ENCODE measurements around the gene SLC25A34. TPM values are rescaled to one million over a fixed set of nuclear protein-coding genes. Genes with fewer than 3 reads are reported as not detected.

SLC25A34 gene
- total RNA-seq, 1 donor from 2014 or later: 2.8 TPM

- no peaks in the 10 kb centered on the region for H3K9me3 Mint-ChIP-seq (ENCODE audit: unreplicated experiment)
- H3K36me3 Mint-ChIP-seq (ENCODE audit: unreplicated experiment): peaks cover 22% of the 10 kb centered on the region
- no peak overlapping the region for H3K27ac Mint-ChIP-seq (ENCODE audit: unreplicated experiment)
- no peak overlapping the region for H3K4me3 Mint-ChIP-seq (ENCODE audit: unreplicated experiment)
- no peaks in the 10 kb centered on the region for H3K27me3 Mint-ChIP-seq (ENCODE audit: unreplicated experiment)
- no peak for DNase-seq (ENCODE audit: extremely low spot score, unreplicated experiment)
- no peak for TF ChIP-seq CTCF (IDR thresholded peaks at IDR 0.05)
- H3K4me1 Mint-ChIP-seq (ENCODE audit: unreplicated experiment): peaks cover 2% of the 10 kb centered on the region
Measured at GRCh38 chr1:15730936-15731335, 5.1 kb upstream of the SLC25A34 start.

- Mint-ChIP-seq H3K27ac (ENCODE audit: unreplicated experiment) (no peak overlapping the region), H3K4me3 (ENCODE audit: unreplicated experiment) (no peak overlapping the region), H3K4me1 (ENCODE audit: unreplicated experiment) (peaks cover 2% of the 10 kb centered on the region), H3K36me3 (ENCODE audit: unreplicated experiment) (peaks cover 20% of the 10 kb centered on the region), H3K27me3 (ENCODE audit: unreplicated experiment) (no peaks in the 10 kb centered on the region), H3K9me3 (ENCODE audit: unreplicated experiment) (no peaks in the 10 kb centered on the region)
- no peak for DNase-seq (ENCODE audit: extremely low spot score, unreplicated experiment)
- no peak for TF ChIP-seq CTCF (IDR thresholded peaks at IDR 0.05)
Measured at GRCh38 chr1:15731735-15732685, 4.0 kb upstream of the SLC25A34 start.

DNA sequence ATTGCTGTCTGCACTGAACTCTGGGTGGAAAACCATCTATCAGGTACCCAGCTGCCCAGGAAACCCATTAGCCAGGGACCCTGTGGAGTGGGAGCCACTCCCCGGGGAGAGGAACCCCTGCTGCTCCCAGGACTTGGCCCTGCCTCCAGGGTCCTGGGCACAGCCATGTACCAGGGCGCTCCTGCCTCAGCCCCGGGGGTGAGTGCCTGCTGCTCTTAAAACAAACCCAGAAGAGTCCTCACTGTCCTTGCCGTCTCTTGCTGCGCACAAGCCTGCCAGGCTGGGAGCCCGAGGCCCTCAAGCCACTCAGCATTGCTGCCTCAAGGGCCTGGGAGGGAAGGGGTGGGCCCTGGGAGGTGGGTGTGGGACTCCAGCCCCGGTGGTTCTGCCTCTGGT is 3.4 kb upstream of the SLC25A34 start:
- H3K4me3 Mint-ChIP-seq (ENCODE audit: unreplicated experiment): no peak overlapping the region
- no peak for TF ChIP-seq CTCF (IDR thresholded peaks at IDR 0.05)
- H3K4me1 Mint-ChIP-seq (ENCODE audit: unreplicated experiment): peaks cover 4% of the 10 kb centered on the region
- H3K27ac Mint-ChIP-seq (ENCODE audit: unreplicated experiment): no peak overlapping the region
- H3K9me3 Mint-ChIP-seq (ENCODE audit: unreplicated experiment): no peaks in the 10 kb centered on the region
- H3K27me3 Mint-ChIP-seq (ENCODE audit: unreplicated experiment): no peaks in the 10 kb centered on the region
- peaks cover 17% of the 10 kb centered on the region for H3K36me3 Mint-ChIP-seq (ENCODE audit: unreplicated experiment)
- DNase-seq (ENCODE audit: extremely low spot score, unreplicated experiment): no peak

DNA sequence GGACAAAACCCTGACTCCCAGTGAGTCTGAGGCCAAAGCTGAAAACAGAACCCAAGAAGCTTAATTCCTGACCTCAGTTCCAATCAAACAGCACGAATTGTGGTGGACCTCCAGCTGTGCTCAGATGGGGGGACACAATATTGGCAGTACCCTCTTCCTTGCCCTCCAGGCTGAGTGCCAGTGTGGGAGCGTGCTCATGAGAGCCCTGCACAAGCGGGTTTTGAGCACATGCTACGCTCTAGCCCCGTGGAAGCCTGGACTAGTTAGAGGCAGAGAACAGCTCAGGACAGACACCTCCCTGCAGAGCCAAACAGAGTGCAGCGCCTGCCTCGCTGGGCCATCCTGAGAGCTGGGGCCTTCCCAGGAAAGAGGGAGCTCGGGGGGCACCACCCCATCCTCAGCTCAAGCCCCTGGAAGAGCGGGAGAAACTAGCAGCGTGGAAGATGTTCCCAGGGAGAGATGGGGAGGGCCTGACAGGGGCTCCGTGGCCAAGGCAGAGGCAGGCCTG is 2.8 kb upstream of the SLC25A34 start:
- H3K27me3 Mint-ChIP-seq (ENCODE audit: unreplicated experiment): no peaks in the 10 kb centered on the region
- DNase-seq (ENCODE audit: extremely low spot score, unreplicated experiment): no peak
- TF ChIP-seq CTCF (IDR thresholded peaks at IDR 0.05): no peak
- H3K4me1 Mint-ChIP-seq (ENCODE audit: unreplicated experiment): peaks cover 4% of the 10 kb centered on the region
- no peaks in the 10 kb centered on the region for H3K9me3 Mint-ChIP-seq (ENCODE audit: unreplicated experiment)
- H3K27ac Mint-ChIP-seq (ENCODE audit: unreplicated experiment): no peak overlapping the region
- H3K36me3 Mint-ChIP-seq (ENCODE audit: unreplicated experiment): peaks cover 11% of the 10 kb centered on the region
- H3K4me3 Mint-ChIP-seq (ENCODE audit: unreplicated experiment): no peak overlapping the region

- no peak for DNase-seq (ENCODE audit: extremely low spot score, unreplicated experiment)
- H3K27ac Mint-ChIP-seq (ENCODE audit: unreplicated experiment): no peak overlapping the region
Measured at GRCh38 chr1:15733726-15734226, 2.3 kb upstream of the SLC25A34 start.

More at GRCh38 chr1:15733726-15734226, 2.3 kb upstream of the SLC25A34 start:
- no peak for TF ChIP-seq CTCF (IDR thresholded peaks at IDR 0.05)
- peaks cover 4% of the 10 kb centered on the region for H3K4me1 Mint-ChIP-seq (ENCODE audit: unreplicated experiment)
- H3K9me3 Mint-ChIP-seq (ENCODE audit: unreplicated experiment): no peaks in the 10 kb centered on the region
- no peak overlapping the region for H3K4me3 Mint-ChIP-seq (ENCODE audit: unreplicated experiment)
- H3K27me3 Mint-ChIP-seq (ENCODE audit: unreplicated experiment): no peaks in the 10 kb centered on the region
- H3K36me3 Mint-ChIP-seq (ENCODE audit: unreplicated experiment): peaks cover 8% of the 10 kb centered on the region
